PC-3 (cell line): Measurements from ENCODE around the gene ABITRAM.

Source experiments
- EZH2 ChIP-seq: fragments of 300-600 bp; sonication (generic); IDR thresholded peaks from one replicate; pipeline ENCODE4 v1.6.1; 2017; ENCODE audit warnings: antibody characterized with exemption, mild to moderate bottlenecking, low read length; ENCODE audit not compliant: unreplicated experiment
- TF ChIP-seq, protein P1 (sequence below): fragments of 300-600 bp; sonication (generic); conservative IDR thresholded peaks from 2 replicates; pipeline ENCODE4 v1.5.1; 2017; ENCODE audit warnings: antibody characterized with exemption, low read depth, mild to moderate bottlenecking, low read length

DNA sequence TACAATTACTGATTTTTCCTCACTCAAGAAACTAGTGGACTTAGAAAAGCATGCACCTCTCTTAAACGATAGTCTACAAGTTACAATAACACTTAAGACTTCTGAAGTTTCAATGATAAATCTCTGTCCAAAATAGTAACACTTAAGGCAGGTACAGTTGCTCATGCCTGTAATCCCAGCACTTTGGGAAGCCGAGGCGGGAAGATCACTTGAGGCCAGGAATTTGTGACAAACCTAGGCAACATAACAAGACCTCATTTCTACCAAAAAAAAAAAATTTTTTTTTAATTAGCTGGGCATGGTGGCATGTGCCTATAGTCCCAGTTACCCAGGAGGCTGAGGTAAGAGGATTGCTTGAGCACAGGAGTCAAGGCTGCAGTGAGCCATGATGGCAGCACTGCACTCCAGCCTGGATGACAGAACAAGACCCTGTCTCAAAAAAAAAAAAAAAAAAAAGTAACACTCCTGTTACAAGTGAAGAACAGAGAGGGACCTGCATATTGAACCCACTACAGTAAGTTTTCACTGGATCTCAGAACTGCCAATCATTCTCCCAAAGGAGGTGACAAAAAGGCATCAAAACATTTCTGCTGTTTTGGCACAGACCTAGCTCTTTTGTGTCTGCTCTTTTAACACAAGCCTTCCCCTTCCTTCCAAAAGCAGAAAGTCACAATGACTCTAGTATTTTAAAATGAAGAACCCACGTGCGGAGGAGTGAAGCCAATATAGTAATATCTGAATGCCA, 3.5 kb downstream of the ABITRAM start:
- TF ChIP-seq, protein P1, sequence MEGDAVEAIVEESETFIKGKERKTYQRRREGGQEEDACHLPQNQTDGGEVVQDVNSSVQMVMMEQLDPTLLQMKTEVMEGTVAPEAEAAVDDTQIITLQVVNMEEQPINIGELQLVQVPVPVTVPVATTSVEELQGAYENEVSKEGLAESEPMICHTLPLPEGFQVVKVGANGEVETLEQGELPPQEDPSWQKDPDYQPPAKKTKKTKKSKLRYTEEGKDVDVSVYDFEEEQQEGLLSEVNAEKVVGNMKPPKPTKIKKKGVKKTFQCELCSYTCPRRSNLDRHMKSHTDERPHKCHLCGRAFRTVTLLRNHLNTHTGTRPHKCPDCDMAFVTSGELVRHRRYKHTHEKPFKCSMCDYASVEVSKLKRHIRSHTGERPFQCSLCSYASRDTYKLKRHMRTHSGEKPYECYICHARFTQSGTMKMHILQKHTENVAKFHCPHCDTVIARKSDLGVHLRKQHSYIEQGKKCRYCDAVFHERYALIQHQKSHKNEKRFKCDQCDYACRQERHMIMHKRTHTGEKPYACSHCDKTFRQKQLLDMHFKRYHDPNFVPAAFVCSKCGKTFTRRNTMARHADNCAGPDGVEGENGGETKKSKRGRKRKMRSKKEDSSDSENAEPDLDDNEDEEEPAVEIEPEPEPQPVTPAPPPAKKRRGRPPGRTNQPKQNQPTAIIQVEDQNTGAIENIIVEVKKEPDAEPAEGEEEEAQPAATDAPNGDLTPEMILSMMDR = no peak
- no peak for TF ChIP-seq EZH2
